MG63 (cell line): ENCODE results near the gene GNB2. TPM values are rescaled to one million over a fixed set of nuclear protein-coding genes. Genes with fewer than 3 reads are reported as not detected.

ENCODE experiments used
- DNase-seq: peaks from one replicate; pipeline ENCODE4 v3.0.0-alpha.2; 2020
- H3K27me3 ChIP-seq: fragments of 250-450 bp; sonication (Bioruptor Pico); 2 replicates; pipeline ENCODE4 v1.5.1; 2020; ENCODE audit warnings: mild to moderate bottlenecking, moderate library complexity
- H3K36me3 ChIP-seq: fragments of 250-450 bp; sonication (Bioruptor Pico); 2 replicates; pipeline ENCODE4 v1.5.1; 2020; ENCODE audit warnings: mild to moderate bottlenecking, moderate library complexity
- H3K4me3 ChIP-seq: fragments of 250-450 bp; sonication (Bioruptor Pico); 2 replicates; pipeline ENCODE4 v1.5.1; 2020; ENCODE audit warnings: mild to moderate bottlenecking, moderate library complexity
- H3K9me3 ChIP-seq: fragments of 250-450 bp; sonication (Bioruptor Pico); 2 replicates; pipeline ENCODE4 v1.5.1; 2020; ENCODE audit warnings: mild to moderate bottlenecking, moderate library complexity
- total RNA-seq: library from RNA; depleted of rRNA; stranded (reverse); fragments of >200 nt; shearing (Covaris generic); gene quantifications from 2 replicates; pipeline ENCODE4 v1.2.3, GENCODE V29; 2014; ENCODE audit warnings: low replicate concordance; rRNA removed

GNB2 gene
- 128 and 174 TPM in 2 replicates for total RNA-seq

DNA sequence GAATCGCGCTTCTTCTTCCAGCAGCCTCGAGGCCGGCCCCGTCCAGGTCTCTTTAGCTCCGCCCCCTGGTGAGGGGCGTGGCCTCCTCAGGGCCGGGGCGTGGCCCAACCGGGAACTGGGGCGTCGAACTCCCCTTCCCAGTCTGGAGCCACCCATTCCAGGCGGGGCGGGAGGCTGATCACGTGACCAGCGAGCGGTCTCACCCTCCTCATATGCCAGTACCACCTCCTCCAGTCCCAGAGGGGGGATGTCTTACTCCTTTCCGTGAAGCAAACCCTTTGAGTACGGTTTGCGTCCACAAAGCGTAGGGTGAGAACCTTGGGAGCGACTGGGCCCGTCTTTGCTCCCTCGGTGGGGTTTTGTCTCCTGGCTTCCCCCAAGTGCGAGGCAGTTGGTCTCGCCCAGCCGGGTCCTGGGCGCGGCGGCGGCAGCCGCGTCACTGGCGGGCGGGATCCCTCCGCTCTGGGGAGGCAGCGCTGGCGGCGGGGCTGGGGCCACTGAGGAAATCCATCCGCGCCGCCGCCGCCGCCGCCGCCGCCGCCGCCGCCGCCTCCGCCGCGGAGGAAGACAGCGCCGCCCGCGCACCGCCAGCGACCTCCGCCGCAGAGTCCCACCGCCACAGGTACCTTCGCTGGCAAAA, at the start of gene GNB2:
TSS of gene GNB2 (plus strand) at position 439 of the 640 bp plus-strand sequence. CDS start 2,526 bp downstream, outside the sequence.
- Histone ChIP-seq H3K36me3 (peaks cover 18% of the 10 kb centered on the region), H3K27me3 (no peaks in the 10 kb centered on the region), H3K9me3 (no peaks in the 10 kb centered on the region), H3K4me3 (peak within 1 kb of the TSS; percentile 92)
- peak; percentile 97 for DNase-seq

DNA sequence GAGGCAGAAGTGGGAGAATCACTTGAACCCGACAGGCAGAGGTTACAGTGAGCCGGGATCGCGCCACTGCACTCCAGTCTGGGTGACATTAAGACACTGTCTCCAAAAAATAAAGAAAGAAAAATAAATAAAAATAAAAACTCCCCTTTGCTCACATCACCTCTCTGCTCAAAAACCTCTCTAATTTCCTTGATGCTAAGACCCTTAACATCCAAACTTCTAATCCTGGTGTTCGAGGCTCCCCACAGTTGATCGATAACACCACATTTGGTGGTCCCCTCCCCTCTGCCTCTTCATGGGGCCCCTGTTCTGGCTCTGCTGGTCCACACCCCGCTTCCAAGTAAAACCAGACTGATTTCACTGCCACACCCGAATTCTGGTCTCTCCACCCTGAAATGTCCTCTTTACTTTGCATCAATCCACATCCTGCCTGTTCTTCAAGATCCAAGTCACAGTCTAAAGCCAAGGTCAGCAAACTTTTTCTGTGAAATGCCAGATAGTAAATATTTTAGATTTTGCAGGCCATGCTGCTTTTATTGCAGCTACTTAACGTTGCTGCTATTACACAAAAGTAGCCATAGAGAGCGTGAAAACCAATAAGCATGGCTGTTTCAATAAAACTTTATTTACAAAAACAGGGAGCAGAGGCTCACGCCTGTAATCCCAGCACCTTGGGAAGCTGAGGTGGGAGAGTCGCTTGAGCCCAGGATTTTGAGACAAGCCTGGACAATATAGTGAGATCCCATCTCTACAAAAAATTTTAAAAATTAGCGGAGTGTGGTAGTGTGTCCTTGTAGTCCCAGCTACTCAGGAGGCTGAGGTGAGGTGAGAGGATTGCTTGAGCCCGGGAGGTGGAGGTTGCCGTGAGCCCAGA, 49.4 kb upstream of the GNB2 start:
- DNase-seq, result no peak
- Histone ChIP-seq H3K9me3 (no peaks in the 10 kb centered on the region), H3K4me3 (no peak overlapping the region), H3K27me3 (no peaks in the 10 kb centered on the region), H3K36me3 (no peaks in the 10 kb centered on the region)

DNA sequence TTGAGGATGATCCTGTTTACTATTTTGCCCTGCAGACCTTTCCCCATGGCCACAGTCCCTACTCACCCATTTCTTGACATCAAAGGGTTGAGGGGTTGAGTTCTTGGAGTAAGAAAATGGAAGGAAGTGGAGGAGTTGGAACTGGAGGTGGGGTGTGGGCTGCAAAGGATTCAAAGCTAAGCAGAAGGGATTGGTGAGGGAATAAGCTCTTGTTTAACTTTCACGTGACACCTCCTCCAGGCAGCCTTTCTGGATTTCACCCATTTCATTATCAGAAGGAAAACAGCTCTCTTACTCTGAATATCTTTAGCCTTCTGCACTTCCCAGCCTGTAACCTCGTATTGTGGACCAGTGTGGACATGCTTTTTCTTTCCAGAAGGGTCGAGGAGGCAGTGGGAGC, 47.5 kb upstream of the GNB2 start:
- Histone ChIP-seq H3K36me3 (no peaks in the 10 kb centered on the region), H3K27me3 (no peaks in the 10 kb centered on the region), H3K4me3 (no peak overlapping the region), H3K9me3 (no peaks in the 10 kb centered on the region)
- DNase-seq, result no peak

DNA sequence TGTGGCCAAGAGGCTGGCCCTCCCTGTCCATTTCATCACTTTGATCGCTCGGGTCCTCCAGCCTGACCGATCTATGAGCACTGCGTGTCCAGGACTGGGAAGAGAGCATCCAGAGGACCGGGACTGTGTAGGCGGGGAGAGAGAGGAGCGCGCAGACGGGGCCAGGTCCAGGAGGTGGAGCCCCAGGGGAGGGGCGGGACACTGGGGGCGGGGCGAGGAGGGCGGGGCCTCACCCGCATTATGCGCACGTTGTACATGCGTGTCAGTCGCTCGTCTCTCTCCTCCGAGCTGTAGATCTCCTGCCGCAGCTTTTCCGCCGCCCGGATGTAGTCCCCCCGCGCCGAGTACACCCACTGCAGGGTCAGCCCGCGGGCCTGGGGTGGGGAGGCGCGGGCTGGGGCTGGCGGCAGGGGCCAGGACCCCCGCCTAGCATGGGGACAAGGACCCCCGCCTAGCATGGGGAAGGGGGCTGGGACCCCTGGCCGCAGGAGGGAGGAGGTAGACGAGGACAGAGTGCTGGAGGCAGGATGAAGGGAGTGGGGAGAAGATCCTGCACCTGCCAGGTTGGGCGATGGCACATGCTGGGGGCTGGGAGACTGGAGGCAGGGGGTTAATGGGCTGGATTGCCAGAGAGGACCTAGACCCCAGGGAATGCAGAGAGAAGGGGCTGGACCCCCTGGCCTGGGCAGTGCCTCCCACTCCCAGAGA, 46.9 kb upstream of the GNB2 start:
- Histone ChIP-seq H3K27me3 (no peaks in the 10 kb centered on the region), H3K4me3 (no peak overlapping the region), H3K9me3 (no peaks in the 10 kb centered on the region), H3K36me3 (no peaks in the 10 kb centered on the region)
- DNase-seq, result no peak

DNA sequence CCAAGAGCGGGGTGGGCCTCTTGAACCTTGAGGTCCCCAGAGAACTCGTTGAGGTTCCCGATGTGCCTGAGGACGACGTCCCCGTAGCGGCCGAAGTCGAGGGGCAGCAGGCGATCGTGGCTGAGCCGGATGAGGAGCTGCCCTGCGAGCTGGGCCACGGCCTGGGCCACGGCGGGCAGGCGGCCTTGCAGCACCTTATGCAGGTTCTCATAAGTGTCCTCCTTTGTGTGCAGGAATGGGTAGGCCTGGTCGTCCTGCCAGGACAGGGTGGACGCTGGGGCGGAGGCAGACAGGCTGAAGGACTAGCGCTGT, 46.3 kb upstream of the GNB2 start:
- H3K4me3 ChIP-seq, result no peak overlapping the region
- no peaks in the 10 kb centered on the region for H3K36me3 ChIP-seq
- H3K9me3 ChIP-seq, result no peaks in the 10 kb centered on the region
- no peaks in the 10 kb centered on the region for H3K27me3 ChIP-seq
- DNase-seq, result no peak

DNA sequence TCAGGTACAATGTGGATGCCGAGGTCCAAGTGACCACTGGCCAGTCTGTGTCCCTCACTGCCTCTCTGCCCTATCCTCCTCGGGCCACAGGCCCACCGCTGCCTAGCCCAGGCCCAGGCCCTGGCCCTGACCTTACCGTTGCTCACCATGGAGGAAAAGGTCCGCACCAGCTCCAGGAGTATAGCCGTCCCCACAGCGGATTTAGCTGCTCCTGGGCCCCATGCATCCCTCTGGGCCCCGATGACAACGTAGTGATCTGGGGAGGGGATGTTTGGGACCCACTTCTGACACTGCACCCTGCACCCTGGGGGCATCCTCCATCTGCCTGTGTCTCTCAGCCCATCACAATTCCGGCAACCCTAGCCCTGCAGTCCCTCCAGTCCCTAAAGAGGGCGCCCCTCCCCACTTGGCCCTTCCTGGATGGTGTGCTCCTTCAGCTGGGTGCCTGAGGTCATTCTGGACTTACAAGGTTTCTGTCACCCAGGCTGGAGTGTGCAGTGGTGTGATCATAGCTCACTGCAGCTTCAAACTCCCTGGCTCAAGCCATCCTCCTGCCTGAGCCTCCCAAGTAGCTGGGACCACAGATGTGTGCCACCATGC, 44.3 kb upstream of the GNB2 start:
- DNase-seq, result no peak
- no peaks in the 10 kb centered on the region for H3K27me3 ChIP-seq
- no peaks in the 10 kb centered on the region for H3K36me3 ChIP-seq
- no peak overlapping the region for H3K4me3 ChIP-seq
- no peaks in the 10 kb centered on the region for H3K9me3 ChIP-seq

DNA sequence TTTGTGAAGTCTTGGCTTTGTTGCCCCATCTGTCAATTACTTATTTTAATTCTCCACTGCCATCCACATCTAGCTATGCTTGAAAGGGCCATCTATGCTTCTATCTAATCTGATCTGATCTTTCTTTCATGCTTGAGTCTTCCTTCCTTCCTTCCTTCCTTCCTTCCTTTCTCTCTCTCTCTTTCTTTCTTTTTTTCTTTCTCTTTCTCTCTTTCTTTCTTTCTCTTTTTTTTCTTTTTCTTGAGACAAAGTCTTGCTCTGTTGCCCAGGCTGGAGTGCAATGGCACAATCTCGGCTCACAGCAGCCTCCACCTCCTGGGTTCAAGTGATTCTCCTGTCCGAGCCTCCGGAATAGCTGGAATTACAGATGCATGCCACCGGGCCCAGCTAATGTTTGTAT, 43.5 kb upstream of the GNB2 start:
- no peak for DNase-seq
- Histone ChIP-seq H3K36me3 (no peaks in the 10 kb centered on the region), H3K4me3 (no peak overlapping the region), H3K9me3 (no peaks in the 10 kb centered on the region), H3K27me3 (no peaks in the 10 kb centered on the region)

DNA sequence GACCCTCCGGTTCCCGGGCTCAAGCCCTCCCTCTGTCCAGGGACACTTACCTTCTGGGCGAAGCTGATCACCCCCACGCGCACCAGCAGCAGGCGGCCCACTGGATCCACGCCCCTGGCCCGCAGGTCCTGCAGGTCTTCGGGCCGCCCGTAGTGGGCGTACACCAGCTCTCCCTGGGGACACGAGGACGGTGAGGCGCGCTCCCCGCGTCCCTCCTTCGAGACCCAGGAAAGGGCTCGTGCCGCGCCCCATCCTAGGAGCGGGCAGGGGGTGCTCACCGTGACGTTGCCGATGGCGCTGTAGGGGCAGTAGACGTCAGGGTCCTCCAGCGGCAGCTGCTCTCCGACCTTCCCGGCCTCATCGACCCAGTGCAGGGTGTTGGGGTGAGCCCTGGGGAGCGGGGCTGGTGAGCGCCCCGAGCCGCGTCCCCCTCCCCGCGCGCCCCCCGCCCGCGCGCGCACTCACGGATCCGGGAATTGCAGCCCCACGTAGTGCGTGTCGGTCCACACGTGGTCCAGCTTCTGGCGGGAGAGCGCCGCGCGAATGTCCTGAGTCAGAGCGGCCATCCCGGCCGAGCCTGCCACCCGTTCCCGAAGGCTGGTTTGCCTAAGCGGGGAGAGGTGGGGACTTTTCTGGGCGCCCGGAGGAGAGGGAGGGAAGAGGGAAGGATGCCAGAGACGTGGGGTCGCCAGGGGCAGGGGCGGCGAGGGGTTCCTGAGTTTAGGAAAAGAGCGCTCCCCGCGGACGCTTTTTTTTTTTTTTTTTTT, 40.4 kb upstream of the GNB2 start:
- Histone ChIP-seq H3K36me3 (no peaks in the 10 kb centered on the region), H3K4me3 (peak overlapping the region; percentile 26), H3K27me3 (no peaks in the 10 kb centered on the region), H3K9me3 (no peaks in the 10 kb centered on the region)
- DNase-seq, result peak; percentile 26

DNA sequence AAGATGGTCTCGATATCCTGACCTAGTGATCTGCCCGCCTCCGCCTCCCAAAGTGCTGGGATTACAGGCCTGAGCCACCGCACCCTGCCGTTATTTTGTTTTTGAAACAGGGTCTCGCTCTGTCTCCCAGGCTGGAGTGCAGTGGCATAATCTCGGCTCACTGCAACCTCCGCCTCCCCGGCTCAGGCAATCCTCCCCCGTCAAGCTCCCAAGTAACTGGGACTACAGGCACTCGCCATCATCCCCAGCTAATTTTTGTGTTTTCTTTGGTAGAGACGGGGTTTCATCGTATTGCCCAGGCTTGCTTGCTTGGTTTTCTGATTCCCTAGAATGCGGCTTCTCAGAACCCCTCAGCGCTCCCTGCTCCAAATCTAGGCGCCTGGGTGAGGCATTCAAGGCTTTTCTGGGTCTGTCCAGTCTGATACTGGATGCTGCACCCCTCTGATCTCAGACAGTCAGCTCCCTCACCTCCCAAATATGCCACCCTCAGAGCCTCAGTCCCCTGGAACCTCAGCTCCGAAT, 33.5 kb upstream of the GNB2 start:
- Histone ChIP-seq H3K36me3 (no peaks in the 10 kb centered on the region), H3K27me3 (no peaks in the 10 kb centered on the region), H3K9me3 (no peaks in the 10 kb centered on the region), H3K4me3 (no peak overlapping the region)
- no peak for DNase-seq

DNA sequence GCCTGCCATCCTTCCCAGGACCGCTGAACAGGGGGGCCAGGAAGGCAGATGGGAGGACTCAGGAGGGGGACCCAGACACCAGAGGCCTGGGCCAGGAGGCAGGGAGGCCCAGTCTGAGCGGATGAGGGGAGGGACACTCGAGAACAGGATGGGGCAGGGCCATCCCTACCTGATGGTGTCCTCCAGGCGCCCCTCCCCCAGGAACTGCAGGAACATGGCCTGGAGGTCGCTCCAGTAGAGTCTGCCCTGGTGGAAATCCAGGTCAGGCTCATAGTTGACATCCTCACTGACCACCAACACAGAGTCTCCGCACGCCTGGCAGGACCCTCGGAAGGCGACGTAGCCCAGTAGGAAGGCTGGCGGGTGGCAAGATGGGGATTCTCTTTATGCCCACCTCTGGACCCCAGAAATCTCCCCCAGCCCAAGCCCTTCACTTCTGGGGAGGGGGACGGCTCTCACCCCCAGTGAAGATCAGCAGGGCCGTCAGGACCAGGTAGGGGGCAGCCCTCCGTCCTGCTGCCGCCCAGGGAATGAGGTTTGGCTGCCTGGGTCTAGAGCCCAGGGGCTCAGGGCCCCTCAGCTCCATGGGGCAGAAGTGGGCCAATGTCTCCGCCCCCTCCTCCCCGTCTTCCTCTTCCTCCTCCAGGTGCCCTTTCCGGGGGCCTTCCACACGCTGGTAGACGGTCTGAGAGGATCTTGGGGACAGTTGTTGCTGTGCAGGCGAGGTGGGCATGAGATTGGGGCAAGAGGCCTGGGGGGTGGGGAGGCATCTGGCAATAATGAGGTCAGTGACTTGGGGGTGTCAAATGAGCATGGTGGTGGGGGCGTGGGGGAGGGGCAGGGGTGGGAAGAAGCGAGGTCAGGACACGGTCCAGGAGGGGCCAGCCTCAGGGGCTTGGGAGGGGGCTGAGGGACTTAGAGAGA, 32.8 kb upstream of the GNB2 start:
- no peak for DNase-seq
- no peaks in the 10 kb centered on the region for H3K27me3 ChIP-seq
- H3K4me3 ChIP-seq, result no peak overlapping the region
- H3K9me3 ChIP-seq, result no peaks in the 10 kb centered on the region
- no peaks in the 10 kb centered on the region for H3K36me3 ChIP-seq

DNA sequence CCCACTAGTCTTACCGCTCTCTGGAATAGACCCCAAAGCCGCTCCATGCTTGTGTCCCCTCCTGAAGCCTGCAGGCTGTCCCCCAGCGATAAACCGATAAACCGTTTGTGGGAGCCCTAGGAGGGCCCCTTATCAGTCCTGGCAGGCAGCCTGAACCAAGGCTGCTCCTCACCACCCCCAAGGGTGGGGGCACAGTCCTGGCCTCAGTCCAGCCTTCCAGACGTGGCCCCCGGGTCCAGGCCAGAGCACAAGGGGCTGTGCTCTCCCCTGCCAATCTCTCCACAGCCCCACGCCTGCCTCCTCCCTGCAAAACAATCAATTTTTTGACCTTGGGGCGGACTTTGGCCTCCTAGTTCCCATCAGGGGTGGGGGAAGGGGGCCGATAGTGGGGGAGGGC, 32.1 kb upstream of the GNB2 start, which contains the start of gene TFR2:
TSS of gene TFR2 (minus strand) at position 90 of the 397 bp plus-strand sequence. CDS start at position 47, 43 bp downstream.
- DNase-seq, result no peak
- no peaks in the 10 kb centered on the region for H3K27me3 ChIP-seq

DNA sequence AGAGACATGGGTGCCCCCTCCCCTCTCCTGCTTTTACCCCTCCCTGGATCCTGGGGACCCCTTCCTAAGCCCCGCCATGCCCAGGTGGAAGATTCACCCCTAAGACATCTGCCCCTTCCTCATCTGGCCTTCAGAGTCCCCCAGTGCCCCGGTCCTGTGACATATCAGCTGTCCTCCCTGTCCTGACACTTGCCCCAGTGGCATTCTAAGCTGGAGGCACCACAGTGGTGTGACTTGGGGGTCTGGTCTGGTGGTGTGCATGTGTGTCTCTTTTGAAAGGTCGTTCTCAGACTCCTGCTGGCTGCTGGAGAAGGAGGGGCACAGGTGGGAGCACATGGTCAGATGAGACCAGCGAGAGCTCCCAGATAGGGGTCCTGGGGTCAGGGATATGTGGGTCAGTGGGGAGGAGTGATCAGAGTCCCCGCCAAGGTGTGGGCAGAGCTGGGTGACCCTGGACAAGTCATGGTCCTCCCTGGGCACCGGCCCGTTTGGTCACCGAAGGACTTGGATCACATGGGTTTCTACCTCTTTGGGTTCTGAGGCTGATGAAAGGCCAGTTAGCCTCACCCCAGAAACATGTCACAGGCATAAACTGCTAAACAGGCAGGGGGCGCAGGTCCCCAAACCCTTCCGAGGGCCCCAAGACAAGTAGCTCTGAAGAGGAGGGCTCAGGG, 31.5 kb upstream of the GNB2 start:
- no peak for DNase-seq
- Histone ChIP-seq H3K36me3 (no peaks in the 10 kb centered on the region), H3K27me3 (no peaks in the 10 kb centered on the region), H3K4me3 (no peak overlapping the region), H3K9me3 (no peaks in the 10 kb centered on the region)

More for the DNA sequence above, 32.1 kb upstream of the GNB2 start, which contains the start of gene TFR2:
- H3K36me3 ChIP-seq, result no peaks in the 10 kb centered on the region
- H3K9me3 ChIP-seq, result no peaks in the 10 kb centered on the region
- no peak within 1 kb of the TSS for H3K4me3 ChIP-seq

DNA sequence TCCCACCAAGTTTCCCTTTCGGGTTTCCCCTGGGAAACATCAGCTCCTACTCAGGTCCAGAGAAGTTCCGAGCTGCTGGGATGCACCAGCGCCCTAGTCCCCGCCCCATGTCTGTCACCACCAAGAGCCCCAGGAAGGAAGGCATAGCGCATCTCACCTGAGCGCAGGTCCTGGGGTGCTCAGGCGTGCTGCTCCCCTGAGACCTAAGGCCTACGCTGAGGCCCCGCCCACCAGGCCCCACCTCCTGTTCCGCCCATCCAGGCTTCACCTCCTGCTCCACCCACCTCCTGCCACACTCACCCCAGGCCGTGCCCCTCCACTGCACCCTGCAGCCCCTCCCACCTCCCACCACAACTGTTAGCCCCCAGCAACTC, 31.0 kb upstream of the GNB2 start:
- H3K4me3 ChIP-seq, result no peak overlapping the region
- H3K27me3 ChIP-seq, result no peaks in the 10 kb centered on the region
- no peaks in the 10 kb centered on the region for H3K9me3 ChIP-seq
- no peaks in the 10 kb centered on the region for H3K36me3 ChIP-seq
- no peak for DNase-seq

DNA sequence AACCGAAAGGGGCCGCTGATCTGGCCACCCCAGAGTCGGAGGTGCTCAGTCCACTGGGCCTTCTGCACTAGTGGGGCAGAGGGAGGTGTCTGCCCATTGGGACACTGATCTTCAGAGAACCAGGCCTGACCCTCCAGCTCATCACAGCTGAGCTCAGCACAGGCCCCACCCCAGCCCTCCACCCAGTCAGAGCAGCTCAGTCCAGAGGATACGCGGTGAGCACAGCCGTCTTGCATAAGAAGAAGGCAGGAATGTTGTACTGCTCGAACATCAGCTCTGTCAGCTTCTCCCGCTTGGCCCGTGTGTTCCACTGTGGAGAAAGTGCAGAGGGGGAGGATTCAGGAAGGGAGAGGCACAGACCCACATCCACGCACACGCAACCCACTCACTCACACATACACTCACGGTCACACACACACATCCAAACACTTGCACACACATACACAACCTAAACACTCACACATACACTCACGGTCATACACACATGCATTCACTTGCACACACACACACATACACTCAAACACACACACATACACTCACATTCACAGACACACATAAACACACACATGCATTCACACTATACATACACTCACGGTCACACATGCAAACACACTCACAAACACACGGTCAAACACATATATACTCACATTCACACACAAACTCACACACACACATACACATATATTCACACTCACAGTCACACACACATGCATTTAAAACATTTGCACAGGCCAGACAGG, 23.5 kb upstream of the GNB2 start:
- Histone ChIP-seq H3K4me3 (no peak overlapping the region), H3K27me3 (no peaks in the 10 kb centered on the region), H3K36me3 (no peaks in the 10 kb centered on the region), H3K9me3 (no peaks in the 10 kb centered on the region)
- DNase-seq, result no peak
